Effector memory CD8-positive, alpha-beta T cell (primary cell): ENCODE data around the gene CHST15.

ENCODE experiments used
- ATAC-seq: fragments of 150-1000 bp; cut with Tn5 transposase; replicated peaks from 2 replicates; pipeline ENCODE4 v1.10.0; 2021; ENCODE audit warnings: mild to moderate bottlenecking, moderate library complexity
- DNase-seq, 3 experiments: peaks; one replicate each; pipeline ENCODE4 v3.0.0; 2021
- H3K27ac Mint-ChIP-seq, 2 donors: one replicate each; pipeline ENCODE4 v1.8.0; 2022; ENCODE audit warnings: mild to moderate bottlenecking in 2 of 2, mixed read lengths in 2 of 2, moderate library complexity in 2 of 2
- H3K27me3 Mint-ChIP-seq, 2 donors: one replicate each; pipeline ENCODE4 v1.8.0; 2022; ENCODE audit warnings: mixed read lengths in 2 of 2
- H3K36me3 Mint-ChIP-seq: one replicate; pipeline ENCODE4 v1.8.0; 2022; ENCODE audit warnings: mild to moderate bottlenecking, moderate library complexity, mixed read lengths; ENCODE audit not compliant: insufficient read depth
- H3K4me1 Mint-ChIP-seq, 2 donors: one replicate each; pipeline ENCODE4 v1.8.0; 2022; ENCODE audit warnings: low read depth in 2 of 2, mixed read lengths in 2 of 2
- H3K4me3 Mint-ChIP-seq, 2 donors: one replicate each; pipeline ENCODE4 v1.8.0; 2022; ENCODE audit warnings: mild to moderate bottlenecking in 2 of 2, mixed read lengths in 2 of 2, moderate library complexity in 2 of 2
- H3K9me3 Mint-ChIP-seq, 2 donors: one replicate each; pipeline ENCODE4 v1.8.0; 2022; ENCODE audit warnings: mixed read lengths in 2 of 2

CHST15 gene

GRCh38 chr10:123966896-123967231 is 126.5 kb downstream of the CHST15 start:
- Mint-ChIP-seq H3K4me3 (no peak overlapping the region), H3K27me3 (peaks cover 71 to 95% of the 10 kb centered on the region in 2 donors), H3K36me3 (no peaks in the 10 kb centered on the region), H3K9me3 (peaks cover 0 to 5% of the 10 kb centered on the region in 2 donors), H3K4me1 (peaks cover 0 to 1% of the 10 kb centered on the region in 2 donors), H3K27ac (no peak overlapping the region)
- ATAC-seq (no peak), DNase-seq (no peak)

DNA sequence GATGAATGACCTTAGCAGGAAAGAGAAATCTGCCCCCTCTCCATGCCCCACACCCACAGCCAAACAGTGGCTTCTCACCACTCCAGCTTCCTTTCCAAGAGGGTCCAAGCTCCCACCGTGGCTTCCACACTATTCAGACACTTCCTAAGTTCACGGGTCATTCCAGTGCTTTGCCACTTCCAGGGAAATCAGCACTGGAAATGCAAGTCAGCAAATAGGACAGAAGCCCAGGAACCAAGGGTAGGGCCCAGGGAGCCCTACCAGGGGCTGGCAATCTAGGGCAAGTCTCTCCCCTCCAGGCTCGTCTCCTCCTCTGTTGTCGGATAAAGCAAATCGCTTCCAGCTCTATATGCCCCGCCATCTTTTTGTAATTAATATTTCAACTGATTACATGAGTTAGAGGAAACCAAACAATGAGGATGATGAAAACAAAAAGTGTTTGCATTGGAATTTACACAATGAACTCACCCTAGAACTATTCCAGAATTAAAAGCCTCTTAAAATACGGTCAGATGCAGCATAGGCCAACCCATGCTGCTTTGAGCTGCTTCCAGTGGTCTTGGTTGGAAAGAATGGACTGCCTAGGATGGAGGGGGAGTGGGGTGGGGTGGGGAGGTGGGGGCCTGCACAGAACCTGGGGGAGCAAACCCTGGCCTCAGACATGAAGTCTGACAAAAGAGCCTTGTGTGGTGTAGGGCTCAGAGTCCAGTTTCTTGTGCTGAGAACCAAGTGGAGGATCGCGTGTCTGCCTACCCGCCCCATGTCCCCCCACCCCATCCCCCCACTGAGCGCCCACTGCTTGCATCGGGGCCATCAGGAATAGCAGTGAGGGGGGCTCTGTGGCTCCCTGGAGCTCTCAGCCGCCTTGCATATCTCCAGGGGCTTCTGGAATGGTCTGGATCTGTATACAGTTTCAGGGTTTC is 127.2 kb downstream of the CHST15 start:
- H3K9me3 Mint-ChIP-seq = peaks cover 0 to 3% of the 10 kb centered on the region in 2 donors
- peaks cover 65 to 94% of the 10 kb centered on the region in 2 donors for H3K27me3 Mint-ChIP-seq
- no peak for ATAC-seq
- no peaks in the 10 kb centered on the region for H3K36me3 Mint-ChIP-seq
- no peak overlapping the region for H3K4me3 Mint-ChIP-seq
- peaks cover 0 to 1% of the 10 kb centered on the region in 2 donors for H3K4me1 Mint-ChIP-seq
- no peak overlapping the region for H3K27ac Mint-ChIP-seq
- no peak for DNase-seq

DNA sequence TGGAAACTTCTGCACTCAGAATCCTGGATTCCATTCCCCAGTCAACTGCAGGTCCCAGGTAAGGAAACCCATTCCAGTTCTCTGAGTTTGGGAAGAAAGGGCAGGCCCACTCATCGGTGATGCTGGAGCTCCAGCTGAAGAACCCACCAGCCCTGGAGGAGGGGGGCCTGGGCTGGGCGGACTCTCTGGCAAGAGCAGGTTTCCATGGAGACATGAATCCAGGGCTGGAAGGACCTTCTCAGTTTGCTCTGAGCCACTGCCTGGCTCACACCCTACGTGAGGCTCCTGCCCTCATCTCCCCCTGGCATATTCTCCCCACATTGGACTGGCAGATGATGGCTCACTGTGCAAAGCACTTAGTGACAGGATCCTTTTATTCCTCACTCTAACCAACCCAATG is 128.4 kb downstream of the CHST15 start:
- DNase-seq = no peak
- Mint-ChIP-seq H3K4me3 (no peak overlapping the region), H3K4me1 (no peaks in the 10 kb centered on the region), H3K36me3 (no peaks in the 10 kb centered on the region), H3K9me3 (peaks cover 0 to 4% of the 10 kb centered on the region in 2 donors), H3K27ac (no peak overlapping the region), H3K27me3 (peaks cover 52 to 87% of the 10 kb centered on the region in 2 donors)
- no peak for ATAC-seq

DNA sequence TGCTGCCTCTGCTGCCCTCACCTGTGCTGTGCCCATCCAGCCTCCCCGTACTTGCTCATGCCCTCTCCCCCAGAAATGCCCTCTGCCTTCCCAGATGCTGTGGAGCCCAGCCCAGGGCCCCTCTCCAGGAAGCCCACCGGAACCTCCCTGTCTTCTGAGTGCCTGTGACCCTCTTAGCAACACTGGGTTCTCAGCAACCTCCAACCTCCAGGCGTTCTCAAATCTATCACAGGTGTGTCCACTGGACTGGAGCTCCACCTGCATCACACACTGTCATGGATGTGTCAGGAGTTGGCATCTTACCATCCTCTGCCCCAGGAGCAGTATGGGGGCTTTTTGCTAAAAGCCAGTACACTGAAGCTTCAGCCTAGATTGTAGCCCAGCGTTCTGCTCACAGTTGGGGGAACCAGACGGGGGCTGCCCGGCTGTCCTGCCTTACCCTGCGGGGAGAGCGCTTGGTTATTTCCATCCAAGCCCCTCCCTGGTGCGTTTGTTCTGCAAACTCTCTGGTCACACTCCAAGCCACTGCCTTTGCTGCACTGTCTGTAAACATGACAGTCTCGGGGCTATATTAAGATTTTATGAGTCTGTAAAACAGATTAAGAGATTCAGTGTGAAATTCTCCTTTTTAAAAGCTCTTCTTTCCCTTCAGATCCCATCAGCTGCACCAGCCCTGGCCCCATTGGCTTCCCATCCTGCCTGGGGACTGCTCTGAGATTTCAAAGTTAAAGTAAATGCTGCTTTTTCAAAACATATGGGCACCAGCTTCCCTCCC is 130.5 kb downstream of the CHST15 start:
- Mint-ChIP-seq H3K36me3 (no peaks in the 10 kb centered on the region), H3K27ac (no peak overlapping the region), H3K4me1 (no peaks in the 10 kb centered on the region), H3K4me3 (no peak overlapping the region), H3K27me3 (peaks cover 32 to 74% of the 10 kb centered on the region in 2 donors), H3K9me3 (peaks cover 0 to 8% of the 10 kb centered on the region in 2 donors)
- DNase-seq = no peak
- no peak for ATAC-seq

DNA sequence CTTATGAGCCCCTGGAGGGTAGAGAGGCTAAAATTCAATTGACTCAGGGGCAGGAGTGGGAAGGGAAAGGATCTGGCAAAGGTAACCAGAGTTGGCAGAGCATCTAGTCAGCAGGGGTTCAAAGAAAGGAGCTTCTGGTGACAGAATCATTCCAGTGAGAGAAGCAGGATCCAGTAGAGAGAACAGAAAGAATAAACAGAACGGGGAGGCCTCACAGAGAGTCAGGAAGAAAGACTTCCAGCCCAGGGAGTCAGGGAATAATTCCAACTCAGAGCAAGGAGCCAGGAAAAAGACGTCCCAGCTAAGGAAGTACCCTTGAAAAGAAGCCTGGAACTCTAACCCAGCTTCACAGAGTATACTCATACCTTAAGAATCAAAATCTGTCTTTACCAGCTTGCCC is 135.2 kb downstream of the CHST15 start:
- no peak overlapping the region for H3K27ac Mint-ChIP-seq
- H3K36me3 Mint-ChIP-seq = no peaks in the 10 kb centered on the region
- DNase-seq (no peak), ATAC-seq (no peak)
- no peaks in the 10 kb centered on the region for H3K4me1 Mint-ChIP-seq
- H3K9me3 Mint-ChIP-seq = peaks cover 0 to 8% of the 10 kb centered on the region in 2 donors
- no peak overlapping the region for H3K4me3 Mint-ChIP-seq
- H3K27me3 Mint-ChIP-seq = peaks cover 10 to 35% of the 10 kb centered on the region in 2 donors
